ENCODE measurements around the gene ALDH1L1.

The ALDH1L1 gene

DNA sequence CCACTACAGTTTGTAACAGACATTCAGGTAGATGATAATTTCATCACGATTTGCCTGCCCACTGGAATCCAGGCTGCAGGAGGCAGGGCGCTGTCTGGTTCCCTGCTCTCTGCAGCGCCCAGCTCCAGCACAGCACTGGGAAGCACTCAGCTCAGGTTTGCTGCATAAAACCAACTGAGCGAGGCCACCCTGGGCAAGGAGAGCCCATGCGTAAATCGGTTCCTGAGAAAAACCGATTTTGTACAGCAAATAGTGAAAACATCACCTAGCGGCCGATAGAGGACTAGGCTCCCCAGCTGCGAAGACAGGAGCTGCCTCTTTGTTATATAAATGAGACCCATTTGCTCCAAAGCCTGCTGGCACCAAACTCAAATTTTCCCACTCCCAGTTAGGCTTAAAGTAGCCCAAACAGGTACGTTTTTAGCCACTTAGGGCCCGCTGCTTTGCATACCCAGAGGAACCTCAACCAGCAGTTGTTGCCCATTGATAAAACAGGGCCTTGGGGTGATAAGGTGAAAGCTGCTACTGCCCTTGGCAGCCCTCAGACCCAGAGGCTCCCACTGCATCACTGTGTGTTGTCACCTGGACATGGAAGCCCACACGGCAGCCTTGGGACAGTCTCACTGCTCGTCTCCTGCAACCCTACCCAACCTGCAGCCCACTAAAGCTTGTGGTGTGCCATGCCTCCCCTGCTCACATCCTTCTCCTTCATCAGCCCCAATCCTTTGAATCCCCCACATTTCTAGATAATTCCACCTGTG is 47.5 kb downstream of the ALDH1L1 start:
- no peak for FAIRE-seq

DNA sequence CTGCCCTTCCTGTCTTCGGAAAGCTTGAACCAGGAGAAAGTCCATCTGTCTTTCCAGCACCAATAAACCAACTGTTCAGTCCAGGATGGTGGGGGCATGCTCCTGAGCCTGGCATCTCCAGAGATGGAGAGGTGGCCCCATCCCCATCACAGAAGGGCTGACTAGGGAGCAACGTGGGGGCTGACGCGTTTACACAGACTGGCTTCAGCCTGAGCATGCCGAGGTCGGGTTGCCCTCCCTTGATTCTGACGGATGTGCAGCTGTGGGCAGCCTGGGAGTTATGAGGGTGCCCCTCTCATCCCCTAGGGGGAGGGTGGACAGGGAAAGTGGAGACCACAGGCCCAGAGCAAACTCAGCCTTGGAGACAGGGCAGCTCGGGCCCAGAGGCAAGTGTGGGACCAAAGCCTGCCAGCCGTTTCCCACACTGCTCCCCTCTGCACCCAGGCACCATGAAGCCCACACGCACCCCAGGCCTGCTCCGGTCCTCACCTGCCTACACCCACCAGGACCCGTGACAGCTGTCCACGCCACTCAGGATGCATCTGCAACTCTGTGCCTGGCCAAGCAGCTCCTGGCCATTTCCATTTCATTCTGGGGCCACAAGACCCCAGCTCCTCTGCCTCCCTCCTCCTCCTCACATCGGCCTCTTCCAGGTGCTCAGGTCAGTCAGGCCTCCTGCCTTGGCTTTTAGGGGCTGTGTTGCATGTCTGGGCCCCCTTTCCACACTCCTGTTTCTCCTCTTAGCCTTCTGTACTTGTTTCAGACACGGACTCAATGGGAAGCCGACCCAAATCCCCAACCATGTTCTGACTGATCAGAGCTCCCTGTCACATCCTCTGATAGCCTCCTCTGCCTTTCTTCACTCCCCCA is 48.3 kb downstream of the ALDH1L1 start:
- no peak for FAIRE-seq

DNA sequence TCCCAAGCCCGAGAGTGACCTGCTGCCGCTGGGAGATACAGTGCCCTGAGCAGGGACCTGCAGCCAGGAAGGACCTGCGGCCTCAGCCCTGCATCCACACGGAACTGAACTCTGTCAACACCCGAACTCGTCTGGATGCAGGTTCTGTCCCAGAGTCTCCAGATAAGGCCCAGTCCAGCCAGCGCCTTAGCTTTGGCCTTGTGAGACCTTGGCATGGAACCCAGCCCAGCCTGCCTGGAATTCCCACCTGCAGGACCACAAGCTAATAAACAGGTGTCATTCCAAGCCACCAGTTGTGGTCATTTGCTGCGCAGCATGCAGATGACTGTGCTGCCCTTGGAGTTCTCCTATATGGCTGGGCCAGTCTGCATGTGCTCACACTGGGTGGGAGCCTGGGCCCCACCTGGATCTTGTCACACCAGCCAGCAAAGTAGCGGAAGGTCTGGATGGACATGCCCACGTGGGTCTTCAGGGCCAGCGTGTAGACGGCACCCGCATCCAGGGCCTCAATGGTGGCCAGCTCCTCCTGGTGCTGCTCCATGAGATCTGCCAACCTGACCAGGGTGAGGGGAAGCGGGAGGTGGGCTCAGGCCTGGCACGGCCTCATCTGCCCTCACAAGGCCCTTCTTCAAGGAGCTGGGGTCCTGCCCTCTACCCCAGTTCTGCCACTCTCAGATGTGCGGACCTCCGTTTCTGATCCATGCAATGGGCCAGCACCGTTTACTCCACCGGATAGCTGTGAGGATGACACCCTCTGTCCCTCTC is 49.2 kb downstream of the ALDH1L1 start:
- no peak for FAIRE-seq

DNA sequence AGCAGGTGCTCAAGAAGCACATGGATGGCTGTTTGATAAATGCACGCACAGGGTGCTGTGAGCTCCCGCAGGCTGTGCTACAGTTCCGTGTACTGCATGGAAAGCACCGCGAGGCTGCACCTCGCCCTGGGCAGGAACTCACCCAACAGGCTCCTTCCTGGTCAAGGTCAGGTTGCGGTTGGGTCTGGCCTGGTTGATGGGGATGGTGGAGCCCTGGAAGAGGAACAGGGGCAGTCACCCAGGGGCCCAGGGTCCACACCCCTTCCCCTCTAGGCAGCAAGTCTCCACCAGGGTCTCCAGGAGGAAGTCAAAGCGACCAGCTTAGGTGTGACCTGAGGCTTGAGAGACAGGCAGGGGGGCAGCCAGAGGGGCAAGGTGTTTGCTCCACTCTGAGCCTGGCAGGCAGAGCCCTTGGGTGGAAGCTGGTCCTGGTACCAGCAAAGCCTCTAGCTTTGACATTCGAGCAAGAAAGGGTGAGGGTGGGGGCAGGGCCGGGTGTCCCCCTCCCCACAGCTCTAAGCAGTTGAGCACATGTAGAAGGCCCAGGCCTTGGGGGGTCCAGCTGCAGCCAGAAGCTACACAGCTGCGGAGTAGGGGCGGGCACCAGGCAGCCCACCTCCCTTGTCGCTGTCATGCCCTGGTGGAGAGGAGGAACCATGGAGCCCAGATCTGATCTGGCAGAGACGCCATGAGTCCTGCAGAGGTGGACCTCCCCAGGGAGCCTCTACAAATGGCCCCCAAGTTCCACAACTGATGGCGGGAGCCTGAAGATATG is 50.1 kb downstream of the ALDH1L1 start:
- no peak for FAIRE-seq

DNA sequence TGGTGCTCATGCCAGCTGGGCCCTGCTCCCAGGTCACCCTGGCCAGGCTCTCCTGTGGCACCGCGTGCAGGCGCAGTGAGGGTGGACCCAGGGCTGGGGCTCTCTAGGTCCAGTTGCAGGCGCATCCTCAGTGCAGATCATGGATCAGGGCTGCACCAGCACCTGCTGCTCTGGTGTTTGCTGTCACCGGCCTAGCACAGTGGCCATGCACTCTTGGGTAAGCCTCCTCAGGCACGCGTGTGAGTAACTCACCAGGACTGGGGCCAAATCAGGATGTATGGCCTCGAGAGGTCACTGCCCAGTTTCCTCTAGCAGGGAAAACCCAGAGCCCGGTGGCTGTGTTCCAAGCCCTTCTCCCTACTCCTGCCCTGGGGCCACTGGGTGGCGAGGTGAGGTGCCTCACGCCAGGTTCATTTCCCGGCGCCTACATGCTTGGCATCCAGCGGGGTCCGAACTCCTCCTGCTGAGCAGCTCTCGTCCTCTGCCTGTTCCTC is 50.9 kb downstream of the ALDH1L1 start:
- no peak for FAIRE-seq

DNA sequence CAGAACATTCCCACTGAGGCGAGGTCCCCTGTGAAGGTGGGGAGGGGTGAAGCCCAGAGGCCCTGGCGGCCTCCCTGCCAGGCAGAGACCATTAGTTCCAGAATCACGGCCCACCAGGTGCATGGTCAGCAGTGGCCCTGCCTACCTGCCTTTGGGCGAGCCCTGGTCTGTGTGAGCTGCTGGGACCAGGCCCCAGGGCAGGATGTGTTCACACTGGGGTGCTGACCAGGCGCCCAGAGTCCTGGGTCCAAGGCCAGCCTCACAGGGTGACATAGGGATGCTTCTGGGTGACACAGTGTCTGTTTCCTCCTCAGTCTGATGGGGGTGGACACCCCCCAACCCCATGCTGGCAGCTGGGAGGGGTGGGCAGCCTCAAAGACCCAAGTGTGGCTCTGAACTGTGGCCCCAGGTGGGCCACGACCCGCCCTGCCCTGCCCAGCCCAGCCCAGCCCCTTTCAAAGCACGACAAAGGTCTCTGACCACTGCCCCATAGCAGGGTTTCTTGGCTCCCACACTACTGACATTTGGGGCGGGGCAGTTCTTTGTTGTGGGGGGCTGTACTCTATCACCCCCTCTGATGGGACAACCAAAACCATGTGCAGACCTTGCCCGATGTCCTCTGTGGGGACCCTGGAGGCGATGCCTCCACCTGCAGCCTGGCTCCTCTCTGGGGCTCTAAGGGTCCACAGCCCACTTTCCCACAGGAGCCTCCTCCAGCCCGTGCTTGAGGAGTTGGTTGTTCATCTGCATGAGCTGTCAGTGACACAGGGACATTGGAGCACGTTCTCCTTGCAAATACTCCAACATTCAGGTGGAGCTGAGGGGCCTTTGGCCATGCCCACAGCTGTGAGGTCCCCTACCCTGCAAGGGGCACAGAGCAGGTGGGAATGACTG is 51.6 kb downstream of the ALDH1L1 start:
- FAIRE-seq, result no peak

DNA sequence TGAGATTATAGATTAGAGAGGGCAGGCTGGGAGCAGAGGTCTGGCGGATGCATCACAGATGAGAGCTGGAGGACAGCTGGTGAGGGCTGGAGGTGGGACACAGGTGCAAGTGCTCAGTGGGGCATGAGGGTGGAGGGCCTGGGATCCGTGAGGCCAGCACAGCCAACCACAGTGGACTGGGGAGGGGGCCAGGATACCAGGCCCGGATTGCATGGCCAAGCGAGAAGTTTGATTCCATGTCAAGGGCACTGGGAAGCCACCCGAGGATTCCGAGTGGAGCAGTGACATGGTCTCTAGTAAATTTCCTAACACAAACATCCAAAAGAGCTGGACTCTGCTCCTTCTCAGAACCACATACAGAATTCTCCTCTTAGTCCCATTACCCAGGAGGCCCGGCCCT is 52.5 kb downstream of the ALDH1L1 start:
- no peak for FAIRE-seq

DNA sequence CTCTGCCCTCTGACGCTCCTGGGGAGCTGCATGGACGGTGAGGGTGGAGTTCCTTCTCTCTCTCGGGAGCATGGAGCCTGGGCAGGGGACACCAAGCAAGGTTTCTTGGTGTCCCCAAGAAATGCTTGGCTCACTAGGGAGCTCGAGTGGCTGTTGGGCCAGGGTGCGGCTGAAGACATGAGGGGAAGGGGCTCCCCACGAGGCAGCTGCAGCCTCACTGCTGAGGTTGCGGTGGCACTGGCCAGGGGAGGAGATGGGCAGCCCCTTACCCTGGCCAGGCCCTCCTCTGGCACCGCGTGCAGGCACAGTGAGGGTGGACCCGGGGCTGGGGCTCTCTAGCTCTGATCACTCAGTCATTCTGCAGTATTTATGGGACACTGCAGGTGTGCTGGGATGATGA is 52.9 kb downstream of the ALDH1L1 start:
- FAIRE-seq, result no peak

DNA sequence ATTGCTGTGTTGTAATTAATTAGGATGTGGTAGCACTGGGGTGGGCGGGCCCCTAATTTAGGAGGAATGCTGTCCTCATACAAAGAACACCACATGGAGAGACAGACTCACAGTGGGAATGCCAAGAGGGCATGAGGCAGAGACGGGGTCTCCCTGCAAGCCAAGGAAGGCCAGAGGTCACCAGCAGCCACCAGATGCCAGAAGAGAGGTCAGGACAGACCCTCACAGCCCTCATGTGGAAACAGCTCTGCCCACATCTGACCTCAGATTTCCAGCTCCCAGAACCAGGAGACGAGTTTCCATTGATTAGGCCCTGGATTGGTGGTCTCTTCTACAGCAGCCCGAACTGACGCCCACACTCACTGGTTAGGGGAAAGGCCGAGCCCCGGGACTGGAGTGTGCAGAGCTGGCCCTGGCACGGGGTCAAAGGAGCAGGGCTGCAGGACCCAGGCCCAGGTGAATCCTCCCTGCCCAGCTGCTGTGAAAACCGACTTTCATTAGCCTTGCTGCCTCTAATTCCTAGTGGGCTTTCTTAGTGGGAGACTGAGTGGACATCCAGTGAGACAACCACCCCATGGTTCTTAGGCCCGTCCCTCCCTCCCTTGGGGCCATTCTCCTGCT is 53.5 kb downstream of the ALDH1L1 start:
- FAIRE-seq, result no peak

DNA sequence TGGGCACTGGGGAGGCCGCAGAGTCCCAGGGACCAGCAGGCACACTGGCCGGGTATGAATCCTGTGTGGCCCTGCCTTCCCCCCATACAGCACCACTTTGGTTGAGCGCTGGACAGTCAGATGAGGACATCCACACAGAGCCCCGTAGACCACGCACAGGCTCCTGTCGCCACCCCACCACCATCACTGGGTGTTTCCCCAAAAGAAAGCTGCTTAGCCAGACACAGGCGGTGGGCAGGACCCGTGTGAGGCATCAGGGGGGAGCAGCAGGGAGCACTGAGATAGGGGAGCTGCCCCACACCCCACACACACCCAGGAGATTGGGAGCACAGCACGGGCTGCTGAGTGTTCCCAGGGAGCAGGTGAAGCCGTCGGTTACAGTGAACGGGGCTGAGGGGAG is 54.1 kb downstream of the ALDH1L1 start:
- no peak for FAIRE-seq

DNA sequence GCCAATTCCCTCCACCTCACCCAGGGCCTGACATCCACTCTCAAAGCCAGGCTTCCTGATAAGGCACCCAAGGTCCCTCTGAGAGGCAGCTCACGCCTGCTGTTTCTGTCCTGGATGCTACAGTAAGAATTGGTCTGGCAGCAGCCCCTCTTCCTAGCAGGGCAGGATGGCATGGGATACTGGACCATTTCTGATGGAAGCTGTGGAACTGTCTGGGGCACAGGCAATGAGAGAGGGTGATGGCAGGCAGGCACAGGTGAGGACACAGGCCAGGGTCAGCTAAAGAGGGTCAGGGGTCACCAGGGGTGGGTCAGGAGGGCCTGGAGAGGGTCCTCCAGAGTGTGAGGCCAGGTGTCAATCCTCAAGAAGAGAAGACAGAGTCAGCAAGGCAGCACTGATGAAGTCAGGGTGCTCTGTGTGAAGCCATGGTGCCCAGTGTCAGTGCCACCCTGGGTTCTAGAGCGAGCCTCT is 54.6 kb downstream of the ALDH1L1 start:
- no peak for FAIRE-seq

DNA sequence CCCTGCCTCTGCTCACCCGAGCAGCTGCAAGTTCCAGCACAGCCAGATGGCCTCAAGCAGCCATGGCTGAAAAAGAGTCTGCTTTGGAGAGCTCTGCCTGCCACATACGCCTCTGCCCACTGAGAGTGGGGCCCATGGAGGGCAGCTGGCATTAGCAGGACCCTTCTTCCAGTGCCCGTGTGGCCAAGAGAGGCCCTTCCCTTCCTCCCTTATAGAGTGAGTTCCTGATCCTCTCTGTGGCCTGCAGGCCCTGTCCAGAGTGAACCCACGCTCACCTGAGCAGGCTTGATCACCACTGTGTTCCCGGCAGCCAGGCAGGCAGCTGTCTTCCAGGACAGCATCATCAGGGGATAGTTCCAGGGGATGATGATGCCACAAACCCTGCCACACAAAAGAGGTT is 55.0 kb downstream of the ALDH1L1 start:
- no peak for FAIRE-seq

DNA sequence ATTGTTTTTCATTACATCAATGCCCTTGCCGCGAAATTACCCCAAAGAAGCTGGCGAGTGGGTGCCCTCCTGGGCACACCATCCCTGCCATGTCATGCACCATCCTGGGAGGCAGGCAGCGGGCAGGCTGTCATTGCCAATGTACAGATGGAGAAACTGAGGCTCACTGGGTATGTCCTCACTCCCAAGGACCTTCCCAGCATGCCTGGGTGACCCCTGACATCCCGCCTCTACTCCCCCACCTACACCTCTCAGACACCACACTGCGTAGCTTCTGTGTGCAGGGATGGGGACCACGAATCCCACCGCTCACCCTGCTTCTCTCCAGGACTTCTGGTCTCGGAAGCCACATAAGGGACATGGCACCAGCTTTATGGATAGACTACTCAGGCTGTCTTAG is 55.5 kb downstream of the ALDH1L1 start:
- FAIRE-seq, result no peak

DNA sequence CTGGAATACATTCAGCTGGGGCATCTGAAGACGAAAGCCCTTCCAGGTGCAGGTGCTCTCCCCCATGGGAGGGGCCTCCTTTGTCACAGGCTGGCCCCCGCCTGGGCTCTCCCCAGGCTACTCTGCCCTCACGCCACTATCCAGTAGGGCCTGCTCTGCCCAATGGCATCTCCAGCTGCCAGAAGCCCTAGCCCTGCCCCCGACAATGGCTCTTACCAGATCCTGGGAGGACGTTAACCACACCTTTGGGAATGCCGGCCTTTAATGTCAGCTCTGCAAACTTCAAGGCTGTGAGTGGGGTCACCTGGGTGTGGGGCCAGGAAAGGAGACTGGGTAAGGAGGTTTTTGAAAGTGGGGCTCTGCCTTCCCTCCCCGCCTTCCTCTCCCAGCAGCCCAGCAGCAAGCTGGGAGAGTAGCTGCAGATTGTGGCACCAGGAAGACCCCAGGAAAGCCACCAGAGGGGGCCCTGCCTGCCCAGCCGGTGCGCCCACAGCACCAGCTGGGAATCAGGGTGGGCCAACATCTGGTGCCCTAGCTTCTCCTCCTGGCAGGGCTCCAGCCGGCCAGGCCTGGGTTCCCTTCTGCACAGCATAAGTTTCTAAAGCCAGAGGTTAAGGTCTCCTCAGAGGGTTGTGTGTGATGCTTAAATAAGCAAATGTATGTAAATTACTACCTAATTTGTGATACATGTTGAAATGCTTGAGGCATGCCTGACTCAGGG is 56.1 kb downstream of the ALDH1L1 start:
- FAIRE-seq, result no peak

DNA sequence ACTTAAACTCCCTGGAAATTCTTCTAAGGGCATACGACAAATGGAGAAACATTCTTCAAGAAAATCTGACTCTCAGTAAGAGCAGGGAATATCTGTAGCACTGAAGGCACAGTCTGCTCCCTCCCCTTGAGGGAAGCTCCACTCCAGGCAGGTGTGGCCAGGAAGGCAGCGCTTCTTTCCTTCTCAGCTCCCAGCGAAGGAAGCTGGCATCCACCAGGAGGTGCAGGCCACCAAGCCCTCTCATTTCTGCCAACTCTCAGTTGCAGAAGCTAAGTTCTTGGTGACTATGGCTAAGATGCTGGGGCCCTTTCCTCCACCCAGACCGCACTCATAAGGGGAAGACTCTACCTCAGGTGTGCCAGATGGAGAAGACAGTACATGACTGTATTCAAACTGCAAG is 58.8 kb downstream of the ALDH1L1 start:
- FAIRE-seq, result no peak

DNA sequence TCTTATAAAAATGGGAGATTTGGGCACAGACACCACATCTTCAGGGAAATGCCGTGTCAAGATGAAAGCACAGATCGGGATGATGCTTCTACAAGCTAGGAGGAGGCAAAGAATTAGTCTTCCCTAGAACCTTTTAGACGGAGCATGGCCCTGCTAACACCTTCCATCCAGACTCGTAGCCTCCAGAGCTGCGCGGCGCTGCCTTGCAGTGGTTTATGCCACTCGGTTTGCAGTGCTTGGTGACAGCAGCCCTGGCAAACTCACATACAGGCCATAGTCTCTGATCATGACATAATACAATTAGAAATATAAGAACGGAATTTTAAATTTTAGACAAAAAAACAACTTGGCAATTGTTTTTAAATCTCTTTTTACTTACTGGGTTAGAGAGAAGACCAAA is 59.3 kb downstream of the ALDH1L1 start:
- no peak for FAIRE-seq

DNA sequence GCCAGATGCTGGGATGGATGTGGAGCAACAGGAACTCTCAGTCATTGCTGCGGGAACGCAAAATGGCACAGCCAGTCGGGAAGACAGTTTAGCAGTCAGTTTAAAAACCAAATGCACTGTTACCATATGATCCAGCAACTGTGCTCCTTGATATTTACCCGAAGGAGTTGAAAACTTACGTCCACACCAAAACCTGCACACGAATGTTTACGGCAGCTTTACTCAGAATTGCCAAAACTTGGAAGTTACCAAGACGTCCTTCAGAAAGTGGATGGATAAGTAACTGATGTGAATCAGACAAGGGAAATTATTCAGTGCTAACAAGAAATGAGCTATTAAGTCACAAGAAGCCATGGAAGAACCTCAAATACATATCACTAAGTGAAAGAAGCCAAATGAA is 60.4 kb downstream of the ALDH1L1 start:
- FAIRE-seq, result no peak

DNA sequence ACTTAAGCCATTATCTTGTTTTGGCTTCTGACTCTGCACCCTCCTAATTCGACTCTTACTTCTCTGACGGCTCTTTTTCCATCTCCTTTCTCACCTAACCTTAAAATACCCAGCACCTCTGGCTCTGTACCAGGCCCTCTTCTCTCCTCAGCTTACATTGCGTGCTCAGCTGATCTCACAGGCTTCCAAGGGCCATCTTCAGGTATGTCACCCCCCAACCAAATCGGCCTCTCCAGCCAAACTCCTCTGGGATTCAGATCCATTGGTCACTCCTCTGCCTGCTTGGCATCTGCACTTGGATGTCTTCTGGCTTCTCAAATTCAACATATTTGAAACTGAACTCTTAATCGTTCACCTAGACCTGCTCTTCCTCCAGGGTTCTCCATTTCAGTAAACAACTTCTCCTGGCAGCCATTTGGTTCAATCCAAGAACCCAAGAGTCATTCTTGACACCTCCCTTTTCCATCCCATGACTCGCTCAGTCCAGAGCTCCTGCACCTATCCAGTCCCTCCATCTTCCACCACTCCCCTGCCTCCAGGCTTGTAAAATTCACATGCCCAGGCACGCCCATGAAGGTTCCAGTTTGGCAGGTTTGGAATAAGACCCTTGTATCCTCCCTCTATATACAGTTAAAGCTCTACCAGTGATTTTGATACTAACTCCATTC is 61.2 kb downstream of the ALDH1L1 start:
- FAIRE-seq, result no peak

DNA sequence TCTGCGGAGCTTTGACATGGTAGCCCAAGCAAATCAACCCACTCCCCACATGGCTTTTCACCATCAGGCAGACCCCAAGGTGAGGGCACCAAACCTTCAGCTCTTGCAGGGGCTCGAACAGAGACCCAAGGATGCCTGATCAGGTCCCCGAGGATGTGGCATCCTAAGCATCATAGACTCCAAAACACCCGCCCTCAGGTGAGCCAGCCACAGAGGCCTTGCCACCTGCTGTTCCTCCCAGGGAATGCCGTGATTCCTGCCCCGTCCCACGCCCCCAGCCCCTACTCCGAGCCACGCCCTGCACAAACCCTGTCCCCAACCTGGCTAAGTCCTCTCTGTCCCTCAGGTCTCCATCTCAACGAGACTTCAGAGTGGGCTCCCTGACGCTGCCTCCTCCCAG is 61.8 kb downstream of the ALDH1L1 start:
- FAIRE-seq, result no peak

DNA sequence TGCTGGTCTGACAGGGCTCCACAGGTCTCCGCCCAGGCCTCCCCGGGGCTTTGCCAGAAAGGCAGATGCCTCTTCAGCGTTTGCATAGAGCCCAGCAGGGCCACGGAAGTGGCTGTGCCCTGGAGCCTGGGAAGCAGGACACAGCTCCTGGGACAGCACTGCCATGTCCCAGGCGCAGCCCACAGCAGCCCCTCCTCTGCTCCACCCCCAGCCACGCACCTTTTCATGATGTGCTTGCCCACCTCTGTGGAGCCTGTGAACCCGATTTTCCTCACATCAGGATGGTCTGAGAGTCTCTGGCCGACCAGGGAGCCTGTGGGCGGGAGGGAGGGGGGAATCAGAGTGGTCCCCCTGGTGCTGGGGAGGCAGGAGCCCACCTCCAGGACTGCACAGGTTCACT is 62.6 kb downstream of the ALDH1L1 start:
- FAIRE-seq, result no peak
